HG02885 (cell line): Measurements from ENCODE around the gene TTC7B.

Experiments used
- ATAC-seq: cut with Tn5 transposase; IDR thresholded peaks from one replicate; pipeline ENCODE4 v1.9.1; 2021; ENCODE audit warnings: mild to moderate bottlenecking; ENCODE audit not compliant: unreplicated experiment, poor library complexity

TTC7B gene

GRCh38 chr14:90487462-90487861, 328.8 kb downstream of the TTC7B start:
- no peak for ATAC-seq

GRCh38 chr14:90487031-90487430, 329.2 kb downstream of the TTC7B start:
- no peak for ATAC-seq

- no peak for ATAC-seq
Measured at GRCh38 chr14:90484291-90484690, 331.9 kb downstream of the TTC7B start.

- ATAC-seq: no peak
Measured at GRCh38 chr14:90483571-90483974, 332.7 kb downstream of the TTC7B start.

GRCh38 chr14:90483117-90483516, 333.1 kb downstream of the TTC7B start:
- ATAC-seq: no peak

GRCh38 chr14:90475298-90475697, 340.9 kb downstream of the TTC7B start:
- no peak for ATAC-seq
